GM21360 (cell line): Measurements from ENCODE around the gene RBM47.

Experiments used
- ATAC-seq: cut with Tn5 transposase; IDR thresholded peaks from one replicate; pipeline ENCODE4 v1.9.1; 2021; ENCODE audit warnings: mild to moderate bottlenecking, moderate library complexity; ENCODE audit not compliant: unreplicated experiment

The RBM47 gene

DNA sequence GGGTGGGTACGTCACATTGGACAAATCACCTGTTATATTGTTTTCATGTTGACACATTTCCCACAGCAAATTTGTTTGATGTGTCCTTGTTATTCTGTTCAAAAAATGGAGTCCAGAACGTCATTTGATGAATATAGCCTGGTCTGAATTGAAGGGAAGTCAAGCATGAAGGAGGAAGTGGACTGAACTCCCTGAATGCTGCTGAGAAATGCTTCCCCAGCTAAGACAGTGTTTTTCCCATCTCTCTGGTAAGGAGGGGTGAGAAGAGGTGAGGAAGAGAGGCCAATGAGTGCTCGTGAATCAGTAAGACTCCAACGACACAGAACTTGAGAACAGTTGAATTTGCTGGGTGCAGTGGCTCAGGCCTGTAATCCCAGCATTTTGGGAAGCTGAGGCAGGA is 127.4 kb downstream of the RBM47 start:
- ATAC-seq, result no peak

DNA sequence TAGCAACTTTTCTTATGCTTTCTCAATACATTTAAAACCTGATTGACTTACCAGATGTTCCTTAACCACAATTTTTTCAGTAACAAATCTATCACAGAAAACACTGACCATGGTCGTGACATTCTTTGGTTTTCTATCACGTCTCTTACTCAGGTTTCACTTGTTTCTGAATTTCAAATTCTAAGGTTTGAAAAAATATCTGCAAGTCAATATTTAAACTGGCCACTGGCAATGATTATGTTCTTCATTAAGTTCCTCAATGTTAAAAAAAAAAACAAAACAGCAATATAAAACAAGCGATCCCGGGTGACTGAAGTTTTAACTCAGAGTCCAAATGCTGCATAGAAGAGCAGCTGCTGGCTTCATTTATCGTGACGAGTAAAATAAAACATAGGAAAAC is 128.9 kb downstream of the RBM47 start:
- ATAC-seq, result no peak

DNA sequence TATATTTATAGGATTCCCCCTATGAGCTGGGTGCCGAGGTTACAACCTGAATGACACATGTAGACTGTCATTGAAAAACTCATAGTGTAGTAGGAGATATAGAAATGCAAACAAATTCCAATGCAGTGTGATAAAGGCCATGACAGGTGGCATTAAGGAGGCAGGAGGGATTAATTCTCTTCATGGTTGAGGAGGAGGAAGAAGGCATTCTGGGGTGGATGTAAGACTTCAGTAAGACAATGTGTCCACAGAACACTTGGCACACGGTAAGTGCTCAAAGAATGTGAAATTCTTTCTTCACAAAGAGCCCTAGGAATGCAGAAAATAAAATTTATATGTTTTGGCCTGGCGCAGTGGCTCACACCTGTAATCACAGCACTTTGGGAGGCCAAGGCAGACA is 136.5 kb downstream of the RBM47 start:
- ATAC-seq, result no peak

DNA sequence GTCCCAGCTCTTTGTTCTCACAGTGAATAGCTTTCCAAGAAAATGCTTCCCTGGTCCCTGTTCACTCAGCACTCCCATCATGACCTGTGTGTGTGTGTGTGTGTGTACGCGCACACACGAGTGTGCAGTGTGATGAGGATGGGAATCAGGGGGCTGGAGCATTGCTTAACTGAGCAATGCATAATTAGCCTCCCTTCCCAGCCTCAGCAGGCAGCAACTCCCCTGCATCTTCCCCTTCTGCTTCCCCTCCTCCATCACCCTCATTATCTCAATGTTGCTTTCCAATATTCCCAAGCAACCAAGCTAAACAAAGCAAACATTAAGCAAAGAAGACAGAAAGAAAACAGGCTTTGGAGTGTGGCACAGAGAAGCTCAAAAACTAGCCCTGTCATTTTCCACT is 137.0 kb downstream of the RBM47 start:
- no peak for ATAC-seq

DNA sequence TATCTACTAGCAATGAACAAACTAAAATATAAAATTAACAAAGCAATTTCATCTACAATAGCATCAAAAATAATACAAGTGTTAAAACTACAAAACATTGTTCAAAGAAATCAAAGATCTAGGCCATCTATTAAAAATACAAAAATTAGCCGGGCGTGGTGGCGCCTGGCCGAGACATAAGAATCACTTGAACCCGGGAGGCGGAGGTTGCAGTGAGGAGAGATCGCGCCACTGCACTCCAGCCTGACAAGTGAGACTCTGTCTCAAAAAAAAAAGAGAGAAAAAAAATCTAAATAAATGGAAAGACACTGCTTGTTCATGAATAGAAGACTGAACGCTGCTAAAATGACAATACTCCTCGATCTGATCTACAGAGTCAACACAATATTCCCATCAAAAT is 139.2 kb downstream of the RBM47 start:
- no peak for ATAC-seq

DNA sequence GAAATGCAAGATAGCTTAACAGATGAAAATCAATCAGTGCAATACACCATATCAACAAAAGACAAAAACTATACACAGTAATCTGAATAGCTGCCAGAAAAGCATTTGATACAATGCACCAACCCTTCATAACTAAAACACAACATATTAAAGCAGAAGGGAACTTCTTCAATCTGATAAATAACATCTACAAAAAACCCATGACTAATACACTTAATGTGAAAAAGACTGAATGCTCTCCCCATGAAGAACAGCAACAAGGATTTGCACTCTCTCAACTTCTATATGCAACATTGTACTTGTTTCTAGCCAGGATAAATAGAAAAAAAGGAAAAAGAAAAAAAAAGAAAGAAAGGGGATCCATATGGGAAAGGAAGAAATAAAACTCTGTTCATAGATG is 139.7 kb downstream of the RBM47 start:
- no peak for ATAC-seq

DNA sequence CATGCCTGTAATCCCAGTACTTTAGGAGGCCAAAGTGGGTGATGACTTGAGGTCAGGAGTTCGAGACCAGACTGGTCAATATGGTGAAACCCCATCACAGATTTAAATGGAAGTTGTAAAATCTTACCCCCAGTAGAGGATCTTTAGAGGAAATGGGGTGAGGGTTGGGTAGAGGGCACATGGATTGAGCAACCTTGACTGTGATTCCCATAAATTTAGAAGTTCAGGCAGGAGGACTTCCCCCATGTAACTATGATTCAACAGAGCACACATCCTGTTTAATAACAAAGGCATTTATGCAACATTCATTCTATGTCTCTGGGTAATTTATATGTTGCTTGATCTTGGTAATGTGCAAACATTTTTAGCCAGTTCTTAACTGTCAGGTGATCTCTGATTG is 143.1 kb downstream of the RBM47 start:
- no peak for ATAC-seq

DNA sequence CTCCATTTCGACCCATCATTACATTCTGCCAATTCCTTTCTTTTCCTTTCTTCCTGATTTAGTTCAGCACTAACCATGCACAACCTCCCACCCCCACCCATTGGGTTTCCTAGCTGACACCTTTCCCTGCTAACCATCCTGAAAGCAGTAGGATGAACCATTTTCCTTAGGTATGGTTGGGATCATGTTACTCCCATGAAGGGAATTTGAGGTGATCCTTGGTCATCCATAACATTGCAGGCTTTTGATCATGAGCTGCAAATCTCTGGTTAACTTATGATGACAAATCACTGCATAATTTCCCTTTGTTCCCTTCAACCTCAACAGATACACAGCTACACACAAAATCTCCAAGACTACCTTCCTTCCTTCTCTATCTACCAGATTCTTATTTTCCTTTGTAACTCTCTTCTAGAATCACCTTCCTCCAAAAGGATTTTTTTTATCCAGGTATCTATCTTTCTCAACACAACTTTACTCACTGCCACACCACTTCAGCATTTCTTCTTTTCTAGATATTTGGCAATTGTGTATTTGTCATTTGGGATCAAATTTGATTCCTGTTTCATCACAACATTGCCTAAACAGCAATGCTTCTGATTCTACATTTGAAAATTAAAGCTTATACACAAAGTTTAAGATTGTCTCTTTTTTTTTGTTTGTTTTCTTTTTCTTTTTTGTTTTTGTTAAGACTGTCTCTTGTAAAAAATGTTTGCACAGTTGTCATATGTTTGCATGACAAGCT is 145.1 kb downstream of the RBM47 start:
- ATAC-seq, result no peak

DNA sequence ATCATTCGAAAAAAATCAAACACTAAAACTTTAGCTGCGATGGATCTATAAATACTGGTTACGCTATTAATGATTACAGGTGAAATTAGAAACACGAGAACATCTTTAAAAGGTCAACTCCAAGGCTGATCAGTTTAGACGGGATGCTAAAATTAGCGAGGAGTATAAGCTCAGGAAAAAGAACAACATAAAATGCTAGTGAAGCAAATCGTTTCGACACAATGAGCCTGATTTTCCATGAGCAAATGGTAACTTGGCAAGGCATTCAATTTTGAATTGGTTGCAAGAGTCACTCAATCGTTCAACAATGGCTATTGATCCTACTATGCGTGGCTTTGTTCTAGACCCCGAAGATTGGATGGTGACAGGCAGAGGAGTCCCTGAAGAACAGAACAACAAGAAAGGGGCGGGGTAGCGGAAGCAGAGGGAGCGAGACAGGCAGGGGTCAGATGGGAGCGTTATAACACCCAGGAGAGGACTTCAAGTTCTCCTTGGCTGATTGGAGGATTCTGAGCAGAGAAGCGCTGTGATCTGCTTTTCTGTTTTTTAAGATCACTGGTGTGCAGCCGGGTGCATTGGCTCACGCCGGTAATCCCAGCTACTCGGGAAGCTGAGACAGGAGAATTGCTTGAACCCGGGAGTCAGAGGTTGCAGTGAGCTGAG is 146.5 kb downstream of the RBM47 start:
- ATAC-seq, result no peak

DNA sequence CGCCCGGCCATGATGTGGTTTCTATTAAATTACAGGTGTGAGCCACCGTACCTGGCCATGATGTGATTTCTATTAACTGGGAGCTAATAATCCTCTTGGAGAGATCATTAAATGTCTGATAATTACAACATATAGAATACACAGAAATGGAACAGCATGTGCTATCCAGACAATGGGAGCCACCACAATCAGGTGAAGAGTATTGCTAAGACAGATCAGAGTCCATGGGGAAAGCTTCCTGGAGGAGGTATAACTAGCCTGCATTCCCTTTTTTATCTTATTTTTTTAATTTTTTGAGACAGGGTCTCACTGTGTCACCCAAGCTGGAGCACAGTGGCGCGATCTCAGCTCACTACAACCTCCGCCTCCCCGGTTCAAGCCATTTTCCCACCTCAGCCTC is 147.7 kb downstream of the RBM47 start:
- ATAC-seq, result no peak

DNA sequence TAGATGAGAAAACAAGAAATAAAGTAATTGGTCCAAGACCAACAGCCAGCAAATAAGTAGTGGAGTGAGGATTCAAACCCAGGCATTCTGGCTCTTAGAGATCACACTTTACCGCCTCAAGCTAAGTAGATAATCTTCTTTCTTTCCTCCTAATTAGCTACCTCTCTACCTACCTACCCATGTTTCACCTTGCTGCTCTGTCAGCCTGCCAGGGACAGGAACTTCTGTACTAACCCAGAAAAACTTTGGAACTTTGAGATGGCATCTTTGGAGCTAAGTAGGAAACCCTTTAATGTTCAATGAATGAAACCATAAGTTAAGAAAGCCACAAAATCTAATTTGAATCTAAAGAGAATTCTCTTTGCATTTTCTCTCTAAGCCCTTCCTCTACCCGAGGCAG is 149.4 kb downstream of the RBM47 start:
- no peak for ATAC-seq

DNA sequence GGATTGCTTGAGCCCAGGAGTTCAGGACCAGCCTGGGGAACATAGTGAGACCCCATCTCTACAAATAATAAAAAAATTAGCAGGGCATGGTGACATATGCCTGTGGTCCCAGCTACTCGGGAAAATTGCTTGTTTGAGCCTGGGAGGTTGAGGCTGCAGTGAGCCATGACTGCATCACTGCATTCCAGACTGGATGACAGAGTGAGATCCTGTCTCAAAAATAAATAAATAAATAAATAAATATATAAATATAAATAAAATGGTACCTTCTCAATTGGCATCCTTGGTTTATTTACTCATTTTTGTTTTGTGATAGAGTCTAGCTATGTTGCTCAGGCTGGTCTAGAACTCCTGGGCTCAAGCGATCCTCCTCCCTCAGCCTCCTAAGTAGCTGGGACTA is 150.3 kb downstream of the RBM47 start:
- ATAC-seq, result no peak

DNA sequence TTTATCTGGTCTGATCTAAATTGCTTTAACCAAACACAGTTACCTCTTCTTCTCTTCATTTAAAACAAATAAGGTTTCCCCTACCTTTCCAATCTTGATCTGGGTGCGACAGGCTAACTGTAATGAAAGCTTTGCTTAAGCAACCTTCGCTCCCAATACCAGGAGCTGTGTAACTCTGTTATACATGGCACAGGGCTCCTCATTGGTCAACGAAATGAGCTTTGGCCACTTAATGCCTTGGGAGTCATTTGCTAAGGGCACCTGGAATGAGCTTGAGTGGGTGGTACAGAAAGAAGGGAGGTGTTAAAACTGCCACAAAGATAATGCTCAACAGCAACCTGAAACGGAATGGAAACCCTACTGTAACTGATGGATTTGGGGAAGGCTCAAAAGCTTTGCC is 154.1 kb downstream of the RBM47 start:
- no peak for ATAC-seq

DNA sequence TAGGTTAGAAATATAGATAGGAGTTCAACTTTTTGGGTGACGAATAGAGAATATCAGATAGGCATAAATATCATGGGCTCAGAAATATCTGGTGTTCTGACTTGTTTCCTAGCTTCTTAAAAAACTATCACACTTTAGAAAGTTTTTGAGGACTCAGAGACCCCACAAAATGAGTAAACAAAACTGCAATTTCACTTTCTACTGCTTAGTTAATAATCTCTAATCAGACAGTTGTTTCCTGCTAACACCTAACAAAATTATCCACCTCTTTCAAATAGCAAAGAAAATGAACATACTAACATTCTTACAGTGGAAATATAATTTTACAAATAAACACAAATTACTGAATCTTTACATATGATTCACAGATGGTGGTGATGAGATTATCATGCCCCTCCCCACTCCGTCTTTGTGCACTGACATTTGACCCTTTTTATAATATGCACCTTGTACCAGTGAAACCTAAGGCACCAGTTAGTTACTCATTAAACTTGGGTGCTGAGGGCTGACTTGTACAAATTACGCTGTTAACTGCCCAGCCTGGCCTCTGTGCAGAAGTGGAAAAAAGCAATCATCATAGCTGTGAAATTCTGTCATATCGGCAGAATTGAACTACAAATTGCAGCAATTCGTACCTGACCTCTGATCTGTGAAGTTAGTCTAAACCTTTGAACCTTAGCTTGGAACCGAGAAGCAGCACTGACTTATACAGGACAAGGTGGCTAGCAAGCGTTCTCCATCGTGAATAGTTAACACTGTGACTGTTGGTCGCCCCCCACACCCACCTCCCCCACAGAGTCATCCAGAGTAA is 155.9 kb downstream of the RBM47 start:
- no peak for ATAC-seq

DNA sequence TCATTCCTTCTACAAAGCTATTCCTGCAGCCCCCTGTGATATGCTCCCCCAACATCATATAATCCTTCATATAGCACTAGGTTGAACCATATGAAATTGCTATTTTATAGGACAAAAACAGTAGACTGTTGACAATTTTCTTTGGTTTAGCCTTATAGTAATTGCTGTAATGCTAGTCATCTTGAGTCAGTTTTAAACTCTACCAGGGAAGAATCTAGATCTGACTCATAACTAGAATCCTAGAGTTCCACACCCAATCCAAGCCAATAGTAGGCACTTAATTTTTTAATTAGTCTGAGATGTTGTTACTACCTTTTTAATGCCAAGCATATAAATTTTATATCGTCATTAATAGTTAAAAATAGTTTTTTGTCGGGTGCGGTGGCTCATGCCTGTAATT is 157.7 kb downstream of the RBM47 start:
- ATAC-seq, result no peak

DNA sequence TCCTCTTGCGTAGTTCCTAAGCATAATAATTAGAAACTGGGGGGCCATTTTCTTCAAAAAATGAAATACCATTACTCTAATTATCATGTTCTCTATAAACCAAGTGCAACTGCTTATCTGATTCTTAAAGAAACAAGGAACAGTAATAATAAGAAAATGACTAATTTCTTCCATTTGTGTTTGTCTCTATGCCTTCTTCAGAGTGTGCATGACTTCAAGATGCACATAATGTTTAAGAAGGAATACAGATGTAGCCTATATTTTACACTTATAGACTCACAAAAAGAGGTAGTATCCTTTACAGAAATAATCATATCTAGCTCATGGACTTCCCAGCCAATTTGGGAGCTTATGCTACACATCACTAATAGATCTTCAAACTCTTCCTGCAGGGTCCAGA is 162.9 kb downstream of the RBM47 start:
- ATAC-seq, result no peak

DNA sequence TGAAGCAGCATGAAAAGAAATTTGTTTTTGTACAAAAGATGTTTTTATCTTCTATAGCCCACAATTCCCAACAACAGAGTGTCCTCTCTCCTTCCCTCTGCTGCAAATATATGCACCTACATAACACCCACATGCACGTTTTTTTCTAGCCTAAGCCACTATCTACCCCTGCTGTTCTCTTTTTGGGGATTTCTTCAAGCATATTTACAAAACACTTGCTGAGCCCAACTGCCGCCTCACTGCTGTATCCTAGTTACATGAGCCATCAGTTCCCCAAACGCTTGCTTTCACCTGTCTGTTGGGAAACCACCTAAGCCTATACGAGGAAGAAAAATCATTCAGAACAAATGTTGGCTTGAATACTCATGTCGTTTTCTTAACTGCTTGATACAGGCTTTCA is 167.3 kb downstream of the RBM47 start:
- ATAC-seq, result peak; percentile 69

DNA sequence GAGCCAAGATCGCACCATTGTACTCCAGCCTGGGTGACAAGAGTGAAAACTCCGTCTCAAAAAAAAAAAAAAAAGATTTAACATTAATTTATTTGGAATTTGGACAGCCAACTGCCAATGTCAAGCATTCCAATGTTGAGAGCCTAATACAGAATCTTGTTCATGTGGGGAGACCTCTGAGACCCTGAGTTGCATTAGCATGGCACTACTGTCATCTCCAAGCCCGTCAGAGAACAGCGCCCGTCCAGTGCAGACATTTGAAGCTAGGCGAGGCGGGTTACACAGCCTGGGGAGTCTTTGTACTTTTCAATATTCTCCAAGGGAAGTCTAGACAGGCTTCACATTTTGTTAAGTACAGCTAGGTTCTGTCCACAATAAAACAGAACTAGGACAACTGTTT is 167.8 kb downstream of the RBM47 start:
- ATAC-seq, result no peak

DNA sequence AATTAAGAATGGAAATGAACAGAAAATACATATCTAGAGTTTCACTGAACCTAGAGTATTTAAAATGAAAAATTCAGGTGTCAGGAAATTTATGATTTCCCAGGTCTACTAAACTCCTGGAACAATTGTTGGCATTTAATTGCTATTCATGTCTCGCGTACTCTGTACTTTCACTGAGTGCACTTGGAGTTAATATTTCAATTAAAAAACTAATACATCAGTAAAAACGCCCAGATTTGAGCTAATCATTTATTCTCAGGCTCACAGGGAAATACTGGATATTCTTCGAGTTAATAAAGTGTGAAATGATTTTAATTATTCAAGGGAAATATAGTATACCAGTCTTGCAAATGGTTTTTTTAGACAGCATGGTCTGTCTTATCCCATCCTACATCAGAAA is 168.6 kb downstream of the RBM47 start:
- no peak for ATAC-seq

DNA sequence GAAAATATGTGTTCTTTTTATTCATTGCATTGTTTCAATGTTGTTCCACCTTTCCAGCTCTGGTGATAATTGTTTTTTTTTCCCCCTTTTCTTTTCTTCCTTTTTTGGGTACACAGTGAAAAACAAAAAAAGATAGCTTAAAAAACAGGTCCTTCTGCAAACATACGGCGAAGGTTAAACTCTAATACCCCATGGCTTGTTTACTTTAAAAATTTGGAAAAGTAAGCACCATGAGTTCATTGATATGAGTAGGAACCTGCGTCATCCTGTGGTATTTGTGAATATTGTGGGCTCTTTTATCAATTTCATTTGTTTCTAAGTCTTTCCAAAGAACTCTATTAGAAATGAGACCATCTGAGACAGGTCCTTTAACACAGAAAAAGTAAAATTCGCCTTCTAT is 171.0 kb downstream of the RBM47 start:
- ATAC-seq, result no peak

DNA sequence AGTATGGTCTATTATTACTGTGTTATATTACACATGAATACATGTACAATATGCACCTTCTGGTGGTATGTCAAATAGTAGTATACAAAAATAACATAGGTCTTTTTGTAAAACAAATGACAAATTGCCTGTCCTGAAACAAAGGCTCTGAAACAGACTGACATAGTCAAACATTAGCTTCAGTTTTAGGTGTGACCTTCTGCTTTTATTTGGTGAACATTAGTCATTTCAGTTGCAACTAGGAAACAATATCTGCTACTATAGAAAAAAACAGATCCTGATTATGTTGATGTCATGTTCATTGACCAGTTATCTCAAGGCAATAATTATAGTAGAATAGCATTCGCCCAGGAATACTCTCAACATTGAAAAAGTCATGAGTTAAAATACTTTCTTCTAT is 171.6 kb downstream of the RBM47 start:
- ATAC-seq, result no peak

DNA sequence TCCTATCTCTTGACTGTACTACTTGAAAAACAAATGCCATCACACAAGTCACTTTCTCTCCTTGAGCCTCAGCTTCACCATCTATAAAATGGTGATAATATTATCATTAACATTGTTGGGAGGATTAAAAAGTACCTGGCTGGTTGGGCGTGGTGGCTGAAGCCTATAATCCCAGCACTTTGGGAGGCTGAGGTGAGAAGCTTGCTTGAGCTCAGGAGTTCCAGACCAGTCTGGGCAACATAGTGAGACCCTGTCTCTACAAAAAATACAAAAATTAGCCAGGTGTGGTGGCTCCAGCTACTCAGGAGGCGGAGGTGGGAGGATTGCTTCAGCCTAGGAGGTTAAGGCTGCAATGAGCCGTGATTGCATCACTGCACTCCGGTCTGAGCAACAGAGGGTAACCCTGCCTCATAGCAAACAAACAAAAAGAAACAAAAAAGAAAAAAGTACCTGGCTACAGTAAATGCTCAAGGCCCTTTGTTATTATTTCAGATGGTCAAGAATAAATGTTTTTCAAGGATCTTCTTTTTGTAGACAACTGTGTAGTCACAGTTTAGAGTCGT is 174.2 kb downstream of the RBM47 start:
- no peak for ATAC-seq
